ENCODE data around the gene GRWD1.
"Not testable (repeated sequence)": the region's sequence is repeated elsewhere in the genome, so short reads cannot be mapped to it uniquely, and the experiment has no call there.

The GRWD1 gene

GRCh38 chr19:48480183-48480557 lies 34.4 kb downstream of the GRWD1 start:
- peak; percentile 65 for DNase-seq (ENCODE audit: low spot score)

- peak; percentile 63 for DNase-seq (ENCODE audit: low spot score)
Measured at GRCh38 chr19:48480558-48481500, 35.0 kb downstream of the GRWD1 start.

- DNase-seq (ENCODE audit: low spot score) = peak; percentile 59
Measured at GRCh38 chr19:48481846-48482639, 36.3 kb downstream of the GRWD1 start.

GRCh38 chr19:48483301-48483700 lies 37.5 kb downstream of the GRWD1 start:
- DNase-seq (ENCODE audit: low spot score) = no peak

GRCh38 chr19:48484247-48484893 lies 38.6 kb downstream of the GRWD1 start:
- no peak for DNase-seq (ENCODE audit: low spot score)

- DNase-seq (ENCODE audit: low spot score) = no peak
Measured at GRCh38 chr19:48484931-48485612, 39.3 kb downstream of the GRWD1 start.

GRCh38 chr19:48486706-48487105 lies 40.9 kb downstream of the GRWD1 start:
- not testable (repeated sequence) for DNase-seq (ENCODE audit: low spot score)

- DNase-seq (ENCODE audit: low spot score) = no peak
Measured at GRCh38 chr19:48487544-48487943, 41.8 kb downstream of the GRWD1 start.

- peak; percentile 88 for DNase-seq (ENCODE audit: low spot score)
Measured at GRCh38 chr19:48487948-48488347, 42.2 kb downstream of the GRWD1 start.

GRCh38 chr19:48488478-48488877 lies 42.7 kb downstream of the GRWD1 start:
- not testable (repeated sequence) for DNase-seq (ENCODE audit: low spot score)

- DNase-seq (ENCODE audit: low spot score) = peak; percentile 85
Measured at GRCh38 chr19:48489608-48490216, 43.9 kb downstream of the GRWD1 start.

GRCh38 chr19:48490981-48491792 lies 45.4 kb downstream of the GRWD1 start:
- peak; percentile 65 for DNase-seq (ENCODE audit: low spot score)

GRCh38 chr19:48491793-48492123 lies 46.0 kb downstream of the GRWD1 start:
- DNase-seq (ENCODE audit: low spot score) = no peak

GRCh38 chr19:48492925-48493717 lies 47.3 kb downstream of the GRWD1 start:
- peak; percentile 99 for DNase-seq (ENCODE audit: low spot score)

GRCh38 chr19:48493718-48494401 lies 48.1 kb downstream of the GRWD1 start:
- no peak for DNase-seq (ENCODE audit: low spot score)

- DNase-seq (ENCODE audit: low spot score) = no peak
Measured at GRCh38 chr19:48495396-48495795, 49.6 kb downstream of the GRWD1 start.

GRCh38 chr19:48496959-48497727 lies 51.4 kb downstream of the GRWD1 start:
- DNase-seq (ENCODE audit: low spot score) = no peak
